ENCODE measurements around the gene MTX1. TPM values are rescaled to one million over a fixed set of nuclear protein-coding genes. Genes with fewer than 3 reads are reported as not detected.

MTX1 gene
- total and polyA plus RNA-seq, 9 of the 15 experiments (the other 6 are each of a cell fraction or from before 2014, with no cell fraction given) = 29.1 to 98.4 (median 66.9) TPM

DNA sequence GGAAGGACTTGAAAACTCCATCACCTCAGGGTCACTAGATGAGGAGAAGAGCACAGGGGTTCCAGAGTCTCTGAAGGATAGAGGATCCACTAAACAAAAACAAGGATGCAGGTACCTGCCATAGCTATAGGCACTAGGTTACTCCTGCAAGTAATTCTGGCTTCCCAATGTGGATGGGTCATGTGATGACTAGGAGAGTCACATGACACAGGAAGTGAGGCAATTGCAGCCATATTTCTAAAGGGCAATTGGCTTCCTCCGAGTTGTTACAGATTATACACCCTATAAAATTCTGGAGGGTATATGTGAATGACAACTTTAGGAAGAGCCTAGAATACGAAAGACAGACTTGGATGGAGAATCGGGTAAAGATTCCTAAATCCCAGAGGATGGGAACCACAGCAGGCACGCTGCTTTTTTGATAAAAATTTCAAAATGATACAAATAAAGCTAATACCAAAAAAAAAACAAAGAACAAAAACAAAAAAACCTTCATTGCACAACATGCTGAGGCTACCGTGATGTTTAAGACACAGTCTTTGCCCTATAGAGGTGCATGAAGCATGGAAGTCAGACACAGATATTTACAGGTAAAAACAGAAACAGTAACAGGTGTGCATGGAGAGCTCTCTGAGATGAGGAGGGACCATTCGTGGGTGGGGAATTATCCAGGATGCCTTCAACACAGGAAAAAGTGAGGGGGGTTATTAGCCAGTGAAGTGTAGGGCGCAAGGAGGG, 10.5 kb downstream of the MTX1 start (continued):
- peak; percentile 73; the same call in 1 of the 2 replicates for TF ChIP-seq ETS1 (conservative IDR thresholded peaks at IDR 0.05; ENCODE audit: control insufficient read depth, low read depth, low read length)
- TF ChIP-seq YY1 (IDR thresholded peaks at IDR 0.05; ENCODE audit: borderline replicate concordance in 1 of 3, control insufficient read depth in 1 of 3, extremely low read depth in 1 of 3, insufficient read depth in 3 of 3, insufficient read length in 1 of 3, insufficient replicate concordance in 2 of 3, low read depth in 1 of 3, low read length in 2 of 3) = peak; percentile 83 to 99 (median 92)
- TF ChIP-seq ZNF197 (CRISPR knock-in tag; IDR thresholded peaks at IDR 0.05; ENCODE audit: low read depth) = peak; percentile 62; the same call in 1 of the 2 replicates
- peak; percentile 49; the same call in 1 of the 2 replicates for TF ChIP-seq NBN (IDR thresholded peaks at IDR 0.05; ENCODE audit: low read depth)
- TF ChIP-seq SP1 (CRISPR knock-in tag; IDR thresholded peaks at IDR 0.05) = no peak
- TF ChIP-seq ZNF324 (CRISPR knock-in tag; IDR thresholded peaks at IDR 0.05) = no peak
- no peak for TF ChIP-seq RB1 (IDR thresholded peaks at IDR 0.05; ENCODE audit: low read depth)
- no peak for TF ChIP-seq CEBPG (CRISPR knock-in tag; IDR thresholded peaks at IDR 0.05)
- TF ChIP-seq CEBPG (tag; conservative IDR thresholded peaks at IDR 0.05 in 1 of 2, IDR thresholded peaks at IDR 0.05 in 1 of 2) = peak in 1 of 2 experiments; percentile 59; a peak in 1 of 4 replicates
- peak; percentile 7; the same call in 1 of the 2 replicates for TF ChIP-seq JUND (IDR thresholded peaks at IDR 0.05; ENCODE audit: borderline replicate concordance, low read depth, low read length)
- no peak for TF ChIP-seq JUND (tag; IDR thresholded peaks at IDR 0.05; ENCODE audit: borderline replicate concordance, low read depth, low read length)
- TF ChIP-seq HMGN3 (IDR thresholded peaks at IDR 0.05; ENCODE audit: borderline replicate concordance, extremely low read depth, insufficient read length, low read depth, low read length) = no peak
- TF ChIP-seq TOE1 (IDR thresholded peaks at IDR 0.05; ENCODE audit: borderline replicate concordance) = peak; percentile 98
- no peak for TF ChIP-seq TOE1 (CRISPR knock-in tag; IDR thresholded peaks at IDR 0.05; ENCODE audit: borderline replicate concordance, low read depth)
- TF ChIP-seq SIN3B (IDR thresholded peaks at IDR 0.05; ENCODE audit: low read depth) = 0 out of 2 replicates have a peak, but pooled peaks have one; percentile 25
- TF ChIP-seq, protein P1, sequence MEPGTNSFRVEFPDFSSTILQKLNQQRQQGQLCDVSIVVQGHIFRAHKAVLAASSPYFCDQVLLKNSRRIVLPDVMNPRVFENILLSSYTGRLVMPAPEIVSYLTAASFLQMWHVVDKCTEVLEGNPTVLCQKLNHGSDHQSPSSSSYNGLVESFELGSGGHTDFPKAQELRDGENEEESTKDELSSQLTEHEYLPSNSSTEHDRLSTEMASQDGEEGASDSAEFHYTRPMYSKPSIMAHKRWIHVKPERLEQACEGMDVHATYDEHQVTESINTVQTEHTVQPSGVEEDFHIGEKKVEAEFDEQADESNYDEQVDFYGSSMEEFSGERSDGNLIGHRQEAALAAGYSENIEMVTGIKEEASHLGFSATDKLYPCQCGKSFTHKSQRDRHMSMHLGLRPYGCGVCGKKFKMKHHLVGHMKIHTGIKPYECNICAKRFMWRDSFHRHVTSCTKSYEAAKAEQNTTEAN (CRISPR knock-in tag; IDR thresholded peaks at IDR 0.05) = no peak
- TF ChIP-seq RAD51 (IDR thresholded peaks at IDR 0.05; ENCODE audit: borderline replicate concordance, low read depth) = peak; percentile 99
- TF ChIP-seq TEAD1 (CRISPR knock-in tag; IDR thresholded peaks at IDR 0.05) = peak in 1 of 2 experiments; percentile 55; a peak in 1 of 4 replicates
- TF ChIP-seq ZNF3 (CRISPR knock-in tag; IDR thresholded peaks at IDR 0.05) = no peak
- no peak for TF ChIP-seq ID3 (CRISPR knock-in tag; IDR thresholded peaks at IDR 0.05)
- TF ChIP-seq ID3 (tag; IDR thresholded peaks at IDR 0.05) = no peak
- TF ChIP-seq RCOR1 (IDR thresholded peaks at IDR 0.05; ENCODE audit: borderline replicate concordance in 1 of 2, low read depth in 2 of 2, low read length in 2 of 2) = peak in 1 of 2 experiments; percentile 31; a peak in 1 of 4 replicates
- peak; percentile 55 for TF ChIP-seq ETV1 (tag; conservative IDR thresholded peaks at IDR 0.05; ENCODE audit: low read depth)
- TF ChIP-seq TGIF2 (CRISPR knock-in tag; IDR thresholded peaks at IDR 0.05) = no peak
- no peak for TF ChIP-seq RNF2 (IDR thresholded peaks at IDR 0.05)

Measured in K562 (cell line).